Testis (tissue), 2 donors: Measurements from ENCODE around the gene TRPM3.

Source experiments
- CTCF ChIP-seq, 3 experiments: fragments of 450-650 bp in 2 of 3; fragments of 200-600 bp in 1 of 3; sonication (generic) in 1 of 3; IDR thresholded peaks; one replicate each; pipeline ENCODE4 v1.5.1; 2016 to 2019; ENCODE audit warnings: antibody characterized with exemption in 3 of 3, mild to moderate bottlenecking in 2 of 3, moderate library complexity in 1 of 3
- POLR2A ChIP-seq: fragments of 450-650 bp; IDR thresholded peaks from one replicate; pipeline ENCODE4 v1.6.1; 2017; ENCODE audit warnings: antibody characterized with exemption, mild to moderate bottlenecking, moderate library complexity

DNA sequence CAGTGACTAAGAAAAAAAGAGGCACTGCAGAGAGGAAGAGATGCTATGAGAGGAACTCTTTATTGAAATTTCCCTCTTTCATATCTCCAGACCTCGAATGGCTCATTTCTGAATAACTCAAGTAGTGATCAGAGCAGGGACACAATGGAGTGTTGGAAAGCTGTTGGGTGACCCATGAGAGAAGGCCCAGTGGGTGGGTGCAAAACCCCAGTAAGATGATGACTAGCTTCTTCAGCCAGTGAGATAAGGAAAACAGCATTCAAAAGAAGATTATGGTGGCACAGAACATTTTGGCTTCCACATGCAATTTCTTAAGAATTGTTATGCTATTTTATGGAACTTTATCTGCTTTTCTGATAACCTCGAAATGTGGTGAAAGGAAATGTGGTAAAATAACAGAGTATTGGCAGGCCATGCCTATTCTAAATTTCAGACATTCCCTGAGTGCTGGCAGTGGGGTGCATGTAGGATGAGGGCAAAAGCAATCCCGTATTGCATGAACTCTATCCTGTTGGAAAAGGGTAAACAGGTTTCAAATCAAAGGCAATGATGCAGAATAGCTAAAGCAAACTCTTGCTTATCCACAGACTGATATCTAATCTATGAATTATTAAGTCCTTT lies 579.0 kb downstream of the TRPM3 start:
- no peak for TF ChIP-seq CTCF (IDR thresholded peaks at IDR 0.05)
- TF ChIP-seq POLR2A: no peak
